Measurements from ENCODE around the gene NRN1.

DNA sequence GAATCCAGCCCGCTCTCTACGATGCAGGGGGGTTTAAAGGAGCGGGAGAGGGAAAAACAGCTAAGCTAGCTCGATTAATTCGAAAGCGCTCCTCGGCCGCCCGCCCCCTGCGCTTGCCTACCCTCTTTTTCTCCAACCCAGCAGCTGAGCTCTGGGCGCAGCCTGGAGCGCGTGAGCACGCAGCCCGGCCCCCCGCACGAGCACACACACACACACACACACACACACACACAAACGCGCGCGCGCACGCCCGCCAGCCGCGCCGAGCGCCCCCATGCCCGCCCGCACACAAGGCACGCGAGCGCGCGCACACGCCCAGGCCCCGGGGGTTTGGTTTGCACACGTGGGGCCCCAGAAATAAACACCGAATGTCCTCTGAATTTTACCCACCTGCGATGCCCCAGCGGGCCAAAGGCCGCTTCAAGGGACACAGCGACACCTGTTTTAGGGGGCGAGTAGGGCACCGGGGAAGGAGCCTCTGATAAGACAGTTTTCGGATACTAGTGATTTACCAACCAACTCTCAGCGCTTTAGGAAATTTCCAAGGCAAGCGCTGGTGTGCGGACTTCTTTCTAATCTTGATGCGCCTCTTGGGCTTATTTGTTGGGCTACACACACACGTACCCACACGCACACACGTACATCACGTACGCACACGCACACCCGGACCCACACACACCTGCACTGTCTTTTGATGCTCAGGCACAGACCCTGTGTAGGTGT lies 802 bp upstream of the NRN1 start:
- TF ChIP-seq, protein P1, sequence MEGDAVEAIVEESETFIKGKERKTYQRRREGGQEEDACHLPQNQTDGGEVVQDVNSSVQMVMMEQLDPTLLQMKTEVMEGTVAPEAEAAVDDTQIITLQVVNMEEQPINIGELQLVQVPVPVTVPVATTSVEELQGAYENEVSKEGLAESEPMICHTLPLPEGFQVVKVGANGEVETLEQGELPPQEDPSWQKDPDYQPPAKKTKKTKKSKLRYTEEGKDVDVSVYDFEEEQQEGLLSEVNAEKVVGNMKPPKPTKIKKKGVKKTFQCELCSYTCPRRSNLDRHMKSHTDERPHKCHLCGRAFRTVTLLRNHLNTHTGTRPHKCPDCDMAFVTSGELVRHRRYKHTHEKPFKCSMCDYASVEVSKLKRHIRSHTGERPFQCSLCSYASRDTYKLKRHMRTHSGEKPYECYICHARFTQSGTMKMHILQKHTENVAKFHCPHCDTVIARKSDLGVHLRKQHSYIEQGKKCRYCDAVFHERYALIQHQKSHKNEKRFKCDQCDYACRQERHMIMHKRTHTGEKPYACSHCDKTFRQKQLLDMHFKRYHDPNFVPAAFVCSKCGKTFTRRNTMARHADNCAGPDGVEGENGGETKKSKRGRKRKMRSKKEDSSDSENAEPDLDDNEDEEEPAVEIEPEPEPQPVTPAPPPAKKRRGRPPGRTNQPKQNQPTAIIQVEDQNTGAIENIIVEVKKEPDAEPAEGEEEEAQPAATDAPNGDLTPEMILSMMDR (IDR thresholded peaks at IDR 0.05): no peak
- TF ChIP-seq POLR2A (IDR thresholded peaks at IDR 0.05): no peak

Measured in prostate gland (tissue), 2 donors.